Stimulated activated CD8-positive, alpha-beta memory T cell treated with anti-CD3 and anti-CD28 coated beads, Interleukin-4, amount 100 ng/mL, for 4 hours (primary cell): Measurements from ENCODE around the gene ZNF879.

Source experiments
- DNase-seq, 2 donors: peaks; one replicate each; pipeline ENCODE4 v3.0.0-alpha.2; 2020; ENCODE audit warnings: low read depth in 2 of 2, low spot score in 1 of 2

ZNF879 gene

DNA sequence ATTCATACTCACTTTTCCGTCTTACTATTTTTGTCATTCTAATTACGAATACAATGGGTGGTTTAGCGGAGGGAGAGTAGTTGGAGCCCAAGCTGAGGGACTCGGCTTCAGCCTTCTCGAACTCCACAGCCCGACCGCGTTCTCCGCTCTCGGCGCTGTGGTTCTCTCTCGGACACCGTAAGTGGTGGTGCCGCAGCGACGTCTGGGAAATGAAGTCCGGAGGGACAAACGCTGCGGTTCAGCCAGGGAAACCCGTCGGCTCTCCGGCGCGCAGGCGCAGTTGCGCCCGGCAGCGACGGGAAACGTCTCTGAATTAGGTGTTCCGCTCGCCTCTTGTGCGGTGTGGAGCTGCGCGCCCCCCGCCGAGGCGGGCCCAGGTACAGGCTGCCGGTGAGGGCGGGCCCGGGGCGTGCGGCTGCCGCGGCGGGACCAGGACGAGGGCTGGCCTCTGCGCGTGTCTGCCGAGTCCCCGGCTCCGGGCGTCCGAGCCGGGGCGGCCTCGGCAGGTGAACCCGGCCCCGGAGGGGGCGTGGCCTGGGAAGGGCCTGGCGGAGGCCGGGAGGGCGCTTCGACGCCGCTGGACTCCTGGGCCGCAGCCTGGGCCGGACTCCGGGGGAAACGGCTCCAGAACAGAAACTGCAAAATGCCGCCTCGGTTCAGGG, at the start of gene ZNF879:
TSS of gene ZNF879 (plus strand) at position 277 of the 662 bp plus-strand sequence. CDS start 1,201 bp downstream, outside the sequence.
- peak; percentile 87 to 90 for DNase-seq

DNA sequence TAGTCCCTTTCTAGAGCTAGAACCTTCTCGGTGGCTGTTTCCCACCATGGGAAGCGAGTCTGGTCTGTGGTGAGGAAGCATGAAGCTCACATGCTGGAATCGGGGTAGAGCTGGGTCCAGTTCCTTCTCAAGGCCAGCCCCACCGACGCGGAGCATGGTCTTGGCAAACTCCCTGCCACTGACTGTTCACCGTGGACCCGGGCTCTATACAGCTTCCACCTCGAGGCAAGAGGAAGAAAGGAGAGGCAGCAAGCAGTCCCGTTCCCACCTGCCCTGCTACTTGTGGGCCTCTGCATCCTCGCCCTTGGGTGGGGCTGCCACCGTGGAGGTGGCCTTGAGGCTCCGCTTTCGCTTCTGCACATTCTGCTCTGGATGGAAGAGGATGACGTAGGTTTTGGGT, 42.2 kb upstream of the ZNF879 start:
- no peak for DNase-seq

DNA sequence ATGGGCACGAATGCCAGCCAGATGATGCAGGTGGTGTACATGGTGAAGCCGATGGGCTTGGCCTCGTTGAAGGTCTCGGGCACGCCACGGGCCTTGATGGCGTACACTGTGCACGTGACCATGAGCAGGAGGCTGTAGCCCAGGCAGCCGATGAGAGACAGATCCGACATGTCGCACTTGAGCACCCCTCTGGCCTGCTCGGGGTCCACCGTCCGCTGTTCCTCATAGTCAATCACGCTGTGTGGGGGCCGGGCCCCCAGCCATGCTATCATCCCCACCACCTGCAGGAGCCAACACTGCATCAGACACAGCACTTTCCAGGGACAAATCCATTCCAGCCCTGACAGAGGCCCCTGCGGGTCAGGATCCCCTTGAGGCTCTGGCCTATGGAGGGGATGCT, 40.7 kb upstream of the ZNF879 start:
- DNase-seq: no peak

DNA sequence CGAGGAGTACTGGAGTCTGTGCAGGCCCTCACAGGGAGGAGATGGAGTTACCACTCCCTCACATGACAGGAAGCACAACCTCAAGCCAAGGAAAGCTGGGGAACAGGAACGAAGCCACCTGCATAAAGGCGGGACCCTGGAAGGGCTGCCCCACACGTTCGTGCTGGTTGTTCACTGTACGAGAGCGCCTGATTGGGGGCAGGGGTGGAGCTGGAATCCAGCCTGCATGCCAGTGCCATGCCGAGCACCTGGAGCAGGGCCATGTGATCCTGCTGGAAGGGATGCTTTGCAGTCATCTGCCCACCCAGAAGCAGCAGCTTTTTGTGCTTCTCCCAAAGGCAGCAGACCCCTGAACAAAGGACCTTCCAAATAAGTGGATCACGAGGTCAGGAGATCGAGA, 39.9 kb upstream of the ZNF879 start:
- no peak for DNase-seq

DNA sequence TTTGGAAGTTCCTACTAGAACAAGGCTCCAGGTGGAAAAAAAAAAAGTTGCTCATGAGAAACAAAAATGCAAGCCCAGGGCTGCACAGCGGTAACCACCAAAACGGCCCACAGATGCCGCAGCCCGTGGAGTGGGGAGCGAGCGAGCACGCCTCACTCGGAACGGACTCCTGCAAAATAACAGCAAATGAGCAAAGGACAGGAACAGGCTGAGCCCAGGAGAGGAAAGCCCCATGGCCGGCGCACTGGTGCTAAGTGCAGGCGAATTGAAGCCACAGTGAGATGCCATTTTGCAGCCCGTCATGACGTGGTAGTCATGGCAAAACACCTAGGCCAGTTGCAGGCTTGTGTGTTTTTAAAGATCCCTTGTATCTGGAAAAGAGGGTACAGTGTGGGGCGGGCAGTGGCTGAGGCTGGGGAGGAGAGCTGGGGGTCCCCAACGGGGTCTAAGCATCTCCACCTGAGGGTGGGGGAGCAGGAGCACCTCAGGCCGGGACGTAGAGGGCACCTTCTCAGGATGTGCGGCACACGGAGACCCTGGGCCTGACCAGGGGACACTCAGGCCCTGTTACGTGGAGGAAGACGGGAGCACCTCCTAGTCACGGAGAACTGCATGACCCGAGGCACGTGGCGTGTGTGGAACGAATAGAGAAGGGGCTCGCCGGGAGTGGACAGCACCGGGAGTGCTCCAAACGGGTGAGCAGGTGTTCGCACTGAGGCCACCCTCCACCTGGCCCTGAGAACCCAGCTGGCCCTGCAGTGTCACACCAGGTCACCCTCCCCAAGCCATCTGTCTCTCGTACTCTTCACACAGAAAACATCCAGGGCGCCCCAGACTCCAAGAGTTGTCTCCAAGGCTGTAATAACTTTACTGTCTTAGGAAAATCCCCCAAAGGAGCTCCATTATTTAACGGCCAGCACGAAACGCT, 39.2 kb upstream of the ZNF879 start:
- no peak for DNase-seq

DNA sequence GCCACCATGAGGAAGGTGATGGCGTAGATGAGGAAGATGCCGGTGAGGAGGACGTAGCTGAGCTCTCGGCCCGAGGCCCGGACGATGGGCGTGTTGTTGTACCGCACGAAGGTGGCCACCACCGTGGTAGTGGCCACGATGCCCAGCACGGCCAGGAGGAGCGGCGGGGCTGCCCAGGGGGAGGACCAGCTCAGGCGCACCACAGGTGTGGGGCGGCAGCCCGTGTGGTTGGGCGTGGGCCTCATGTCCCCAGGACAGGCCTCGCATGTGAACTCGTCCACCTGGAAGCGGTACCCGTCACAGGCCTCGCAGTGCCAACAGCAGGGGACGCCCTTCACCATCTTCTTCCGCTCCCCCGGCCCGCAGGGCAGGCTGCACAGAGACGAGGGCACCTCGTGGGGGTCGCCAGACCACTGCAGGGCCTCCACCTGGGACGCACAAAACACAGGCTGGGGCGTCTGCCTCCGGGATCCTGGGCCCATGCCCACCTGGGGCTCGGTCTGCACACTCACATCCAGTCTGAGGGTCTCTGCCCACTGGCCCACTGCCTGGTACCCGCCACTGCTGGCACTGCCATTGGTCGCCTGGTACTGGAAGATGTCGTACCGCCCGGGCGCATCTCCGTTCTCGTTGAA, 37.2 kb upstream of the ZNF879 start:
- no peak for DNase-seq

DNA sequence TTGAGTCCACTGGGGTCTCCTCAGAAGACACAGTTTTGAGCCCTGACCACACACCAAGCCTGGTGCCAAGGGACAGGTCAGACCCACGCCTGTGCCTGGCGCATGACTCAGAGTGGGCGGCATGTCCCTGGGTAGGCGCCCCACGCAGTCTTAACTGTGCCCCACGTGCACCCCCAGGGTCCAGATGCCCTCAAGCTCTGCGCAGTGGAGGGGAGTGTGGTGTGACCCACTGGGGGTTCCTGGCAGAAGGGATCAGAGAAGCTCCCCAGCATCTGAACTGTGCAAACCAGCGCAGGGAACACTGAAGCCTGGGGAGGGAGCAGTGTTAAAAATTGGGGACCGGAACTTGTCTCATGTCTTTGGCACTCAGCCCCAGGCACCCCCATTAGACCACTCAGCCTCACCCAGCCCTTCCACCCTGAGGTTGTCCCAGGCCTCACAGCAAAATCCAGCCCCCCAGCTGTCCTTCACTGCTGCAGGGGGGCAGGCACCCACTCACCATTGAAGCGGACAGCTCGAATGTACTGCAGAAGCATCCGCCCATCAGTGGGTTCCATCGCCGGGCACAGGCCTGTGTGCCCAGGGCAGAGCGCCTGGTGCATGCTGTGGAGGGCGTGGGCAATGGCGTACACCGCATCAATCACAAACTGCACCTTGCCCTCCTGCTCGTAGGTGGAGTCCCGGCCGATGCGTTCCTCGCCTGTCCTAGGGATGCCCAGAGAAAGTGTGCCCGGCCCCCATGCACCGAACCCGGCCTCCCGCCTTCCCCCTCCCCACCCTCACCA, 35.0 kb upstream of the ZNF879 start:
- no peak for DNase-seq

DNA sequence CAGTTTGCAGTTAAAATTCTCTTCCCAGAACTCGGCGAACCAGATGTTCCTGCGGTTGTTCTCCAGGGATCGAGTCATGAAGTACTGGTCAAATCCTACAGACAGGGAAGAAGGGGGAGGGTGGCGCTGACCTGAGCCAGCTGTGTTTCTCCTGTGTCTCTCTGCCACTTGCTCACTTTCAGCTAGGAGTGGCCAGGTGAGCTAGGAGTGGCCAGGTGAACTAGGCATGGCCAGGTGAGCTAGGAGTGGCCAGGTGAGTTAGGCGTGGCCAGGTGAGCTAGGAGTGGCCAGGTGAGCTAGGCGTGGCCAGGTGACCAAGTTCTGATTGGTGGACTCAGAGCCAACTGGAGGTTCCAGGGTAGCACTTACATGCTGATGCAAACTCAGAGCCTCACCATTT, 34.3 kb upstream of the ZNF879 start:
- DNase-seq: no peak

DNA sequence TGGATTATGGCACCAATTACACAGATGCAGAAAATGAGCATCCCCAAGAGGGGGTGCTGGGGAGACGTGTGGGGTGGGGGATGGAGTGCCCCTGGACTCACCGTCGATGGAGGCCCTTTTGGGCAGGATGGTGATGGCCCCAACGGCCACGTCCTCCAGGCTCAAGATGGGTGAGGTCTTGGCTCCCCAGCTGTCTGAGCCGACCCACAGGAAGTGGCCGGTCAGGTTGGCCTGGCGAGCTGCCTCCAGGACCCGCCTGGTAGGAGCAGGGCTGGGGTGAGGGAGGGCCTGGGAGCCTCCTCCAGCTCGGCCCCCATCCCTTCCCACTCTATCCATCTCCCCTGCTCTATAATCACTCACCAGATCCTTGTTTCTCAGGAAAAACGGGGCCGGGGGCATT, 33.1 kb upstream of the ZNF879 start:
- DNase-seq: no peak

DNA sequence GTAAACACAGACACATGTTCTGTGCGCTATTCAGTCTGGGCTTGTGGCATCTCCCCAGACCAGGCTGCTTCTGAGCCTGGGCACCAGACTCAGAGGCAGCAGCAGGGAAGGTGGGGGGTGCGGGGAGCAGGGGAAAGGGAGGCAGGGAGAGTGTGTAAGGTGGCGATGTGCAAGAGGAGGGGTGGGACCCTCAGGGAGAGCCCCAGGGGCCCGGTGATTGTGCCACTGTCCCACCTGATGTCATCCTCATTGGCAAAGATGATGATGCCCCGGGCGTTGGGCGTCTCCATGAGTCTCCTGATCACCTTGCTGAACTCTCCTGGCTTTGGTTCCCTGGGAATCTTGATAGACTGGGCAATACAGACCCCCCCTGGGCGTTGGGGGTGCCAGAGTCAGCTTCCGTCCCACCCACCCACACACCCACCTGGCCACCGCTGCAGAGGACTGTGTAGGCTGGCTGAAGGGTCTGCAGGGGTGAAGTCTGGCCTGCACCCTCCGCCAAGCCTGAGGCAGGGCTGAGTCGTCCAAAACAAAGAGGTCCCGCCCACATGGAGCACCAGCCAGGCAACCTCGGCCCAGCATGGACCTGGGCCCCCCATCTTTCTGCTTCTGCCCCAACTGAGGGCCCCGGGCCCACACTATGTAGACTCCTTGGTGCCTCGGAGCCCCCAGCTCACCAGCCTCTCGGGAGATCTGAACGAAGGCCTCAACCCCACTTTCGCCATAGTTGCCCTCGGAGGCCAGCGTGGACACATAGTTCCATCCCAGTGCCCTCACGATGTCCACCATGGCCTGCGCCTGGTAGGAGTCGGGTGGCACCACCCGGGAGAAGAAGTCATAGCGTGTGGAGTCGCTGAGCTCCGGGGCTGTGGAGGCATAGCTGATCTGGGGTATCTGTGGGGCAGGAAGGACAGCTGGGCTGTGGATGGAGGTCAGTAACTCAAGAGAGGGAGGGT, 32.1 kb upstream of the ZNF879 start:
- no peak for DNase-seq

DNA sequence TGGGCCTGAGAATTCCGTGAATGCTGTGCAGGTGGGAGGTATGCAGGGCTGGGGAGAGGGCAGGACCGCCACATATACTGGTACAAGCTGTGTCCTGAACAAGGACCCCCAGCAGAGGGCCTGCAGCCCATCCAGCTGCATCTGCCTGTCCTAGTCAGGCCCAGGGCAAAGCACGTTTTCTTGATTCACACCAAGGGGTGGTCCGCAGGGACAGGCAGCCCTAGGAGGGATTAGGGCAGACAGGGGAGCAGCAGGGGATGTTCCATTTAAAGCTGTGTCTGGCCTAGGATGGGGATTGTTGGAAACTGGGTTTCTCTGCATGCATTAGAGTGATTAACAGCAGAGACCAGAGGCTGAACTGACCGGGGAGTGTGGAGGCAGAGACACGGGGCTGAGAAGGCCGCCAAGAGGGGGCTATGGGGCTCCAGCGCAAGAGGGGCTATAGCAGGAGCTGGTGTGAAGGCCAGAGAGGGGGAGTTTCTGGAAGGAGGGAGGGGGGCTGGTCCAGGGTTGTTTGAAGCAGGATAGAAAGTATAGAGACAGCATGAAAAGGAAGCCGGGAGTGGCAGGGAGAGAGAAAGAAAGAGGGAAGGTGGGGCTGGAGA, 31.2 kb upstream of the ZNF879 start:
- no peak for DNase-seq

DNA sequence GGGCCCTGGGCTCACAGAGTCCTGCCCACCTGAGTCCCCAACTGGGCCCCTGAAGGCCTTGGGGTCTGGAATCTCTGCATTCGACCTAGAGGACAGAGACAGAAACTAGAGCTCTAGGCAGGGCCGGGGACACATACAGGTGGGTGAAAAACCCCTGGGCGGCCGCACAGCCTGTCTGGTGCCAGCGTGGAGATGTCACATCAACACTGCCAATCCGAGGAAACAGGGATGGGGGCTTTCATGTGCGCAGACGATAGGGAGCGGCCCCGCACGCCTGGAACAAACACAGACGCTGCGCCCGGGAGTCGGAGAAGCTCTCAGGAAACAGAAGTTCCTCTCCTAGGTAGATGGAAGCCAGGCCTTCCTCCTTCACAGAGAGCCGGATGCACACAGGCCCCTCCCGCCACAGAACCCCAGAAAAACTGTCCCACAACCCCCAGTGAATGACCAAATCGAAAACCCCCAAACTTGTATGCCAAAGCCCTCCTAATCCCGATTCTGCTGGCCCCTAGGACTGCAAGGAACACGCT, 30.3 kb upstream of the ZNF879 start:
- DNase-seq: no peak

DNA sequence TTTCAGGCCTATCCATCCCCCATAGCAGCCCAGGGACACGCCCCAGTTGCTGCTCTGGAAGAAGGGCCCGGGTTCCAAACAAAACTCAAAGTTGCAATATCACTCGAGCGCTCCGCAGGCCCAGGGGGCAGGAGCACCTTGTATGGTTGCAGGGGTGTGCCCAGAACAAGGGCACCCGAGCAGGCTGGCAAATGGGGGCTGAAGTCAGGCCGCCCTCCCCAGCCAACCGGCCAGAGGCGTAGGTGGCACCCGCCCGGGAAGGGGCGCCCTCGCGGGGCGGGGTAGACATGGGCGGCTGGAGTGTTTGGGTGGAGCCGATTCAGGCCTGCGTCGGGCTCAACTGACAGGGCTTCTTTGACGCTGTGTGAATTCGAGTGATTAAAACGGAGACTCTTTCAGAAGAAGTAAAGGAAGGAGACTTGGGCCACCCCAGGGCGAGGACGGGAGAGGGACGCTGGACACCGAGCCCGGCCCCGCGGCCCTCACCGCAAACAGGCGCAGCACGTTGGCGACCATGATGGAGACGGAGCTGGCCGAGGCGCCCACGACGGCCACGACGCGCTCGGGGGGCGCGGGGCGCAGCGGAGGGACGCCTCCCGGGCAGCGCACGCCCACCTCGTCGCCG, 29.5 kb upstream of the ZNF879 start:
- no peak for DNase-seq

DNA sequence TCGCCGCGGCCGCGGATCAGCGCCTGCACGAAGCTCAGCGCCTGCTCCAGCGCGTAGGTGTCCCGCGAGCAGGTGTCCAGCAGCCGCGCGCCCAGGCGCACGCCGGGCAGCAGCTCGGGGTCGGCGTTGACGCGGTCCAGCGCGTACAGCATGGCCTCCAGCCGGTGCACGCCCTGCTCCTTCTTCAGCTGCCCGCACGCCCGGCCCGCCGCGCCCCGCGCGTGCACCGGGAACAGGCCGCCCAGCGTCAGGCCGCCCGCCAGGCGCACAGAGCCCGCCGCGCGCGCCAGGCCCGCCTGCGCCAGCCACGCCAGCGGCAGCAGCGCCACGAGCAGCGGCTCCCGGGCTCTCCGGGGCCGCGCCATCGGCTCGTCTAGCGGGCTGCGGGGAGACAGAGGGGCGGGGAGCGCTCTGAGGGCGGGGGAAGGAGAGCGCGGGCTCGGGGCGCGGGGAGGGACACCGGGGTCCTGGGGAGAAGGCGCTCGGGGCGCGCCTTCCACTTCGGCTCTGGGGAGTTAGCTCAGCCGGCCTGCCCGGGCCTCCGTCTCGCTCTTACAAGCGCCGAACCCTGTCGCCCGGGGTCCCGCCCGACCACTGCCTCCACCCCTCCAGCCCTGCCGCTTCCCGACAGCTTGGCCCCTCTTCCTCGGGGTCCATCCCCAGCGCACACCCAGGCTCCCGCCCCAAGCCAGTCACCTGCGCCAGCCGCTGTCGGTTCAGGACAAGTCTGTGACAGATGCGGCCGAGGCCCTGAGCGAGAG, 28.8 kb upstream of the ZNF879 start, which contains the start of gene GRM6:
TSS of gene GRM6 (minus strand) at position 741 of the 761 bp plus-strand sequence. CDS start at position 365, 376 bp downstream.
- DNase-seq: no peak

DNA sequence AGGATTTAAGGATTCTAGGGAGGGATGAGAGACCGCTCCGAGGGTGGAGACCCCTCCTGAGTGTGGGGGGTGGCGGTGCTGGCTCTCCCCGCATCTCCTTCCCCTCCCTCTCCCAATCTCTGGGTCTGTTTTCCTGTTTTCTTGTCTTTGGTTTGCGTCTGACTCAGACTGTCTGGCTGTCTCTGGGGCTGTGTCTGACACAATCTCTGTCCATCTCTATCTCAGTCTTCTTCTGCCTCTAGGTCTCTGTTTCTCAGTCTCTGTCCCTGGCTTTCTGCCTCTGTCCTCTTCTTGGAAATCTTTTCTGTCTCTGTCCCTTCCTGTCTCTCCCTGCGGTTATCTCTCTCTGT, 28.3 kb upstream of the ZNF879 start:
- no peak for DNase-seq

DNA sequence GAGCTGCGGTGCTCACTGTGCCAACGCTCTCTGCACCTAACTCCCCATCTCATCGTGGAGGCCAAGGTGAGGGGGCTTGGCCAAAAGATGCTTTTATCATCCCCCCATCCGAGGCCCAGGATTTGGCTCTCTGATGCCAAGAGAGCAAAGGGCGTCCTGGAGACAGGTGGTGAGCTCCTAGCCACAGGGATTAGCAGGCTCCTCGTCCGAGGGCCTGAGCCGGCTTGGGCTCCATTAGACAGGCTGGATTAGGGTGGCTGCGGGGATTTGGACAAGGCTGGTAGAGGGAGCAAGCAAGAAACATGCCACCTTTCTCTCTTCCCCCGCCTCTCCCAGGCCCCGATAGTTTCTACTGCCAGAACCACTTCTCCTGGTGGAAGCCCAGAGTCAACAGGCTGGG, 27.4 kb upstream of the ZNF879 start:
- DNase-seq: no peak

DNA sequence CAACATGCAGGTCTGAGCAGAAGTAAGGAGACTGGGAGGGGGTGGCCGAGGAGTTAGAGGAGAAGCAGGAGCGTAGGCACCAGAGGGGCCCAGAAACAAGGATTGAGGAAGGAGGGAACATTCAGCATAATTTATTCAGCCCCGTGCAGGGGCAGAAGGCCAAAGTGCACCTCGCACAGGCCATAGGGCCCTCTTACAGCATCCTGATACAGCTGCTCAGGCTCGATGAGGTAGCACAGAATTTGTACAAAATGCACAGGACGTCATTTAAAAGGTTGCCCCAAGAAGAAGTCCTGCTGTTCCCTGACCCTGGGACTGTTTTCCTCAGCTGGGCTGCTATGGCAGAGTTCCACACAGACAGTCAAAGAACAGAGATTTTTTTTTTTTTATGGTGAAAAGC, 26.4 kb upstream of the ZNF879 start:
- DNase-seq: no peak

DNA sequence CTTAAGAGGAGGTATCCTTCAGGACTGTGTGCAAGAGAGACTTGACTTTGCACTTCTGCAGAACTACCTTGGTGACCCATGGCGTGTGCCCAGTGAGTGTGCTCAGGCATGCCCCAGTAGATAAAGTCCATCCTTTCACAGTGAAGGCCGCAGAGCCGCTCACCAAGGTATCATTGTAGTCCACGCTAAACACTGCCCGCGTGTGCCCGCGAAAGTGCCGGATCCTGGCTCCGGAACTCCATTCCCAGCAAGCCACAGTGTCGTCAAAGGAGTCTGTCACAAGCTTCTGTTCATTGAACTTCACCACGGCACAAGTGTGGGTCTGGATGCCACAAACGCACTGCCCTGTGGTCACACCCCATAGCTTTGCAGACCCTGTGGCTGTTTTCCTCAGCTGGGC, 25.2 kb upstream of the ZNF879 start:
- no peak for DNase-seq
